Activated CD4-positive, alpha-beta T cell treated with anti-CD3 and anti-CD28 coated beads, Interleukin-2, amount 10 ng/mL, durations not matched to agents 24 days and 14 days (primary cell): ENCODE data around the gene CSRNP2. TPM values are rescaled to one million over a fixed set of nuclear protein-coding genes. Genes with fewer than 3 reads are reported as not detected.
A peak's percentile ranks its signal among the peaks of the same experiment; 100 is the strongest.

Experiments used
- DNase-seq: peaks from one replicate; pipeline ENCODE4 v3.0.0; 2022
- H3K27ac Mint-ChIP-seq: one replicate; pipeline ENCODE4 v1.8.0; 2022; ENCODE audit warnings: mild to moderate bottlenecking, mixed read lengths
- H3K27me3 Mint-ChIP-seq: one replicate; pipeline ENCODE4 v1.8.0; 2022; ENCODE audit warnings: mixed read lengths
- H3K36me3 Mint-ChIP-seq: one replicate; pipeline ENCODE4 v1.8.0; 2022; ENCODE audit warnings: low read depth, mild to moderate bottlenecking, mixed read lengths
- H3K4me1 Mint-ChIP-seq: one replicate; pipeline ENCODE4 v1.8.0; 2021; ENCODE audit warnings: mixed read lengths
- H3K4me3 Mint-ChIP-seq: one replicate; pipeline ENCODE4 v1.8.0; 2022; ENCODE audit warnings: mild to moderate bottlenecking, moderate library complexity, mixed read lengths
- H3K9me3 Mint-ChIP-seq: one replicate; pipeline ENCODE4 v1.8.0; 2021; ENCODE audit warnings: mixed read lengths
- intact Hi-C: fragments of 100-400 bp; cut with micrococcal nuclease; formaldehyde crosslinking; loops from one replicate; pipeline ENCODE4 v1.15.1; 2023
- total RNA-seq: library from RNA; stranded (reverse); gene quantifications from 2 replicates; pipeline ENCODE4 v1.2.3, GENCODE V29; 2022

The CSRNP2 gene
- 22.7 and 22.9 TPM in 2 replicates for total RNA-seq

- no peaks in the 10 kb centered on the region for H3K9me3 Mint-ChIP-seq
- DNase-seq: peak; percentile 98
- H3K4me3 Mint-ChIP-seq: peak within 1 kb of the TSS; percentile 95
- H3K4me1 Mint-ChIP-seq: peaks cover 29% of the 10 kb centered on the region
- intact Hi-C loops: loop anchor here (1.0 to 5.0 kb wide), 6 partner anchors 35 to 1924 kb away; partner anchors contain the start of genes DAZAP2, EIF4B, LETMD1 and POU6F1
- peaks cover 16% of the 10 kb centered on the region for H3K36me3 Mint-ChIP-seq
- peak within 1 kb of the TSS; percentile 91 for H3K27ac Mint-ChIP-seq
- no peaks in the 10 kb centered on the region for H3K27me3 Mint-ChIP-seq
Observed at GRCh38 chr12:51083126-51083833, at the start of gene CSRNP2. Gene CSRNP2, minus strand, starts transcription at chr12:51083596. Its CDS starts 7,035 bp downstream, at chr12:51076561.

GRCh38 chr12:51132693-51133092, 49.3 kb upstream of the CSRNP2 start:
- Mint-ChIP-seq H3K36me3 (peaks cover 9% of the 10 kb centered on the region), H3K4me3 (no peak overlapping the region), H3K9me3 (no peaks in the 10 kb centered on the region), H3K27ac (no peak overlapping the region), H3K27me3 (no peaks in the 10 kb centered on the region), H3K4me1 (peaks cover 1% of the 10 kb centered on the region)
- intact Hi-C loops: no loop called here
- no peak for DNase-seq

GRCh38 chr12:51131745-51132521, 48.5 kb upstream of the CSRNP2 start:
- Mint-ChIP-seq H3K36me3 (peaks cover 9% of the 10 kb centered on the region), H3K4me1 (peaks cover 1% of the 10 kb centered on the region), H3K9me3 (no peaks in the 10 kb centered on the region), H3K4me3 (no peak overlapping the region), H3K27me3 (no peaks in the 10 kb centered on the region), H3K27ac (no peak overlapping the region)
- intact Hi-C loops: no loop called here
- no peak for DNase-seq

- H3K4me1 Mint-ChIP-seq: no peaks in the 10 kb centered on the region
- H3K36me3 Mint-ChIP-seq: peaks cover 21% of the 10 kb centered on the region
- no peak overlapping the region for H3K4me3 Mint-ChIP-seq
- no peaks in the 10 kb centered on the region for H3K27me3 Mint-ChIP-seq
- no peak overlapping the region for H3K27ac Mint-ChIP-seq
- intact Hi-C loops: no loop called here
- no peak for DNase-seq
- no peaks in the 10 kb centered on the region for H3K9me3 Mint-ChIP-seq
Observed at GRCh38 chr12:51128919-51129318, 45.5 kb upstream of the CSRNP2 start.

- H3K4me3 Mint-ChIP-seq: no peak overlapping the region
- intact Hi-C loops: no loop called here
- no peak for DNase-seq
- H3K4me1 Mint-ChIP-seq: no peaks in the 10 kb centered on the region
- peaks cover 22% of the 10 kb centered on the region for H3K36me3 Mint-ChIP-seq
- H3K27me3 Mint-ChIP-seq: no peaks in the 10 kb centered on the region
- no peak overlapping the region for H3K27ac Mint-ChIP-seq
- no peaks in the 10 kb centered on the region for H3K9me3 Mint-ChIP-seq
Observed at GRCh38 chr12:51127050-51127729, 43.8 kb upstream of the CSRNP2 start.

- Mint-ChIP-seq H3K4me1 (no peaks in the 10 kb centered on the region), H3K27me3 (no peaks in the 10 kb centered on the region), H3K27ac (no peak overlapping the region), H3K4me3 (no peak overlapping the region), H3K36me3 (peaks cover 22% of the 10 kb centered on the region), H3K9me3 (no peaks in the 10 kb centered on the region)
- intact Hi-C loops: no loop called here
- no peak for DNase-seq
Observed at GRCh38 chr12:51126297-51126696, 42.9 kb upstream of the CSRNP2 start.

- peaks cover 23% of the 10 kb centered on the region for H3K36me3 Mint-ChIP-seq
- H3K4me1 Mint-ChIP-seq: no peaks in the 10 kb centered on the region
- no peak overlapping the region for H3K27ac Mint-ChIP-seq
- no peaks in the 10 kb centered on the region for H3K27me3 Mint-ChIP-seq
- H3K9me3 Mint-ChIP-seq: no peaks in the 10 kb centered on the region
- H3K4me3 Mint-ChIP-seq: no peak overlapping the region
- DNase-seq: no peak
- intact Hi-C loops: no loop called here
Observed at GRCh38 chr12:51124504-51124903, 41.1 kb upstream of the CSRNP2 start.

- Mint-ChIP-seq H3K9me3 (no peaks in the 10 kb centered on the region), H3K27me3 (no peaks in the 10 kb centered on the region), H3K4me1 (peaks cover 4% of the 10 kb centered on the region), H3K36me3 (peaks cover 28% of the 10 kb centered on the region), H3K4me3 (no peak overlapping the region), H3K27ac (no peak overlapping the region)
- intact Hi-C loops: no loop called here
- no peak for DNase-seq
Observed at GRCh38 chr12:51122844-51123243, 39.4 kb upstream of the CSRNP2 start.

GRCh38 chr12:51118706-51119105, 35.3 kb upstream of the CSRNP2 start:
- H3K27ac Mint-ChIP-seq: no peak overlapping the region
- no peaks in the 10 kb centered on the region for H3K27me3 Mint-ChIP-seq
- H3K36me3 Mint-ChIP-seq: peaks cover 36% of the 10 kb centered on the region
- no peak for DNase-seq
- H3K9me3 Mint-ChIP-seq: no peaks in the 10 kb centered on the region
- H3K4me3 Mint-ChIP-seq: no peak overlapping the region
- intact Hi-C loops: no loop called here
- peaks cover 4% of the 10 kb centered on the region for H3K4me1 Mint-ChIP-seq

- Mint-ChIP-seq H3K27me3 (no peaks in the 10 kb centered on the region), H3K27ac (no peak overlapping the region), H3K9me3 (no peaks in the 10 kb centered on the region), H3K4me3 (no peak overlapping the region), H3K36me3 (peaks cover 49% of the 10 kb centered on the region), H3K4me1 (peaks cover 4% of the 10 kb centered on the region)
- no peak for DNase-seq
- intact Hi-C loops: no loop called here
Observed at GRCh38 chr12:51115533-51115932, 32.1 kb upstream of the CSRNP2 start.

- no peaks in the 10 kb centered on the region for H3K27me3 Mint-ChIP-seq
- no peak overlapping the region for H3K4me3 Mint-ChIP-seq
- no peak overlapping the region for H3K27ac Mint-ChIP-seq
- DNase-seq: no peak
- intact Hi-C loops: no loop called here
- peaks cover 7% of the 10 kb centered on the region for H3K4me1 Mint-ChIP-seq
- no peaks in the 10 kb centered on the region for H3K9me3 Mint-ChIP-seq
- H3K36me3 Mint-ChIP-seq: peaks cover 61% of the 10 kb centered on the region
Observed at GRCh38 chr12:51108136-51108535, 24.7 kb upstream of the CSRNP2 start.

GRCh38 chr12:51103977-51104376, 20.6 kb upstream of the CSRNP2 start:
- peak overlapping the region; percentile 15 for H3K27ac Mint-ChIP-seq
- peaks cover 65% of the 10 kb centered on the region for H3K36me3 Mint-ChIP-seq
- H3K27me3 Mint-ChIP-seq: no peaks in the 10 kb centered on the region
- no peak for DNase-seq
- H3K4me3 Mint-ChIP-seq: no peak overlapping the region
- H3K9me3 Mint-ChIP-seq: no peaks in the 10 kb centered on the region
- intact Hi-C loops: no loop called here
- H3K4me1 Mint-ChIP-seq: peaks cover 7% of the 10 kb centered on the region

GRCh38 chr12:51098611-51099010, 15.2 kb upstream of the CSRNP2 start:
- intact Hi-C loops: no loop called here
- H3K4me3 Mint-ChIP-seq: no peak overlapping the region
- H3K36me3 Mint-ChIP-seq: peaks cover 60% of the 10 kb centered on the region
- H3K9me3 Mint-ChIP-seq: no peaks in the 10 kb centered on the region
- no peak overlapping the region for H3K27ac Mint-ChIP-seq
- DNase-seq: no peak
- no peaks in the 10 kb centered on the region for H3K27me3 Mint-ChIP-seq
- H3K4me1 Mint-ChIP-seq: peaks cover 3% of the 10 kb centered on the region

- Mint-ChIP-seq H3K4me1 (peaks cover 17% of the 10 kb centered on the region), H3K36me3 (peaks cover 42% of the 10 kb centered on the region)
- intact Hi-C loops: no loop called here
Observed at GRCh38 chr12:51090705-51091229, 7.4 kb upstream of the CSRNP2 start.

More at GRCh38 chr12:51090705-51091229, 7.4 kb upstream of the CSRNP2 start:
- H3K4me3 Mint-ChIP-seq: no peak overlapping the region
- H3K27ac Mint-ChIP-seq: no peak overlapping the region
- no peaks in the 10 kb centered on the region for H3K27me3 Mint-ChIP-seq
- no peak for DNase-seq
- H3K9me3 Mint-ChIP-seq: no peaks in the 10 kb centered on the region
